Measurements from ENCODE around the gene GALNT5. TPM values are rescaled to one million over a fixed set of nuclear protein-coding genes. Genes with fewer than 3 reads are reported as not detected.

Gene GALNT5
- total RNA-seq, 1 donor from 2014 or later: 2.2 TPM

- Histone ChIP-seq H3K27me3 (ENCODE audit: insufficient read depth, low read length) (no peaks in the 10 kb centered on the region), H3K9ac (ENCODE audit: low read length) (no peak overlapping the region), H4K20me1 (ENCODE audit: insufficient read depth, low read length) (no peaks in the 10 kb centered on the region), H3K9me3 (ENCODE audit: insufficient read depth, low read depth, low read length) (no peaks in the 10 kb centered on the region), H3K4me3 (ENCODE audit: insufficient read depth, low read depth, low read length) (no peak overlapping the region), H3K36me3 (ENCODE audit: insufficient read depth, low read length) (no peaks in the 10 kb centered on the region), H3K4me2 (ENCODE audit: low read length) (no peak overlapping the region), H2AFZ (ENCODE audit: low read depth, low read length) (no peak overlapping the region), H3K79me2 (ENCODE audit: insufficient read depth, low read length) (no peaks in the 10 kb centered on the region), H3K27ac (ENCODE audit: low read depth, low read length) (no peak overlapping the region), H3K4me1 (ENCODE audit: insufficient read depth, low read length) (peaks cover 9% of the 10 kb centered on the region)
- Mint-ChIP-seq H3K36me3 (ENCODE audit: low read depth, unreplicated experiment) (no peaks in the 10 kb centered on the region), H3K27ac (ENCODE audit: unreplicated experiment) (no peak overlapping the region), H3K27me3 (ENCODE audit: low read depth, unreplicated experiment) (no peaks in the 10 kb centered on the region), H3K4me1 (ENCODE audit: low read depth, unreplicated experiment) (peaks cover 6% of the 10 kb centered on the region), H3K4me3 (ENCODE audit: unreplicated experiment) (no peak overlapping the region), H3K9me3 (ENCODE audit: unreplicated experiment) (no peaks in the 10 kb centered on the region)
- no peak for TF ChIP-seq EZH2 (IDR thresholded peaks at IDR 0.05; ENCODE audit: insufficient read depth, low read length)
- TF ChIP-seq CTCF (IDR thresholded peaks at IDR 0.05; ENCODE audit: insufficient read depth, low read depth, low read length): no peak
- DNase-seq (ENCODE audit: low read depth) (no peak), FAIRE-seq (no peak)
Measured at GRCh38 chr2:157309878-157310277, 52.4 kb downstream of the GALNT5 start.

- Mint-ChIP-seq H3K36me3 (ENCODE audit: low read depth, unreplicated experiment) (no peaks in the 10 kb centered on the region), H3K27me3 (ENCODE audit: low read depth, unreplicated experiment) (no peaks in the 10 kb centered on the region), H3K27ac (ENCODE audit: unreplicated experiment) (no peak overlapping the region), H3K4me3 (ENCODE audit: unreplicated experiment) (no peak overlapping the region), H3K9me3 (ENCODE audit: unreplicated experiment) (no peaks in the 10 kb centered on the region), H3K4me1 (ENCODE audit: low read depth, unreplicated experiment) (no peaks in the 10 kb centered on the region)
- DNase-seq (ENCODE audit: low read depth) (no peak), FAIRE-seq (peak; percentile 20)
- no peaks in the 10 kb centered on the region for H3K79me2 ChIP-seq (ENCODE audit: insufficient read depth, low read length)
- H3K4me2 ChIP-seq (ENCODE audit: low read length): no peak overlapping the region
- no peak overlapping the region for H2AFZ ChIP-seq (ENCODE audit: low read depth, low read length)
- no peak overlapping the region for H3K27ac ChIP-seq (ENCODE audit: low read depth, low read length)
- no peaks in the 10 kb centered on the region for H4K20me1 ChIP-seq (ENCODE audit: insufficient read depth, low read length)
- TF ChIP-seq EZH2 (IDR thresholded peaks at IDR 0.05; ENCODE audit: insufficient read depth, low read length): no peak
- TF ChIP-seq CTCF (IDR thresholded peaks at IDR 0.05; ENCODE audit: insufficient read depth, low read depth, low read length): no peak
- H3K9me3 ChIP-seq (ENCODE audit: insufficient read depth, low read depth, low read length): no peaks in the 10 kb centered on the region
- H3K4me3 ChIP-seq (ENCODE audit: insufficient read depth, low read depth, low read length): no peak overlapping the region
- H3K36me3 ChIP-seq (ENCODE audit: insufficient read depth, low read length): no peaks in the 10 kb centered on the region
- no peak overlapping the region for H3K9ac ChIP-seq (ENCODE audit: low read length)
- no peaks in the 10 kb centered on the region for H3K27me3 ChIP-seq (ENCODE audit: insufficient read depth, low read length)
- H3K4me1 ChIP-seq (ENCODE audit: insufficient read depth, low read length): no peaks in the 10 kb centered on the region
Measured at GRCh38 chr2:157311706-157312105, 54.2 kb downstream of the GALNT5 start.

GRCh38 chr2:157312866-157313486, 55.5 kb downstream of the GALNT5 start:
- no peaks in the 10 kb centered on the region for H3K9me3 ChIP-seq (ENCODE audit: insufficient read depth, low read depth, low read length)
- H3K9me3 Mint-ChIP-seq (ENCODE audit: unreplicated experiment): no peaks in the 10 kb centered on the region
- no peak overlapping the region for H3K9ac ChIP-seq (ENCODE audit: low read length)
- H3K4me1 ChIP-seq (ENCODE audit: insufficient read depth, low read length): no peaks in the 10 kb centered on the region
- DNase-seq (ENCODE audit: low read depth) (no peak), FAIRE-seq (no peak)
- H4K20me1 ChIP-seq (ENCODE audit: insufficient read depth, low read length): no peaks in the 10 kb centered on the region
- H3K27me3 ChIP-seq (ENCODE audit: insufficient read depth, low read length): no peaks in the 10 kb centered on the region
- no peaks in the 10 kb centered on the region for H3K79me2 ChIP-seq (ENCODE audit: insufficient read depth, low read length)
- H3K27me3 Mint-ChIP-seq (ENCODE audit: low read depth, unreplicated experiment): no peaks in the 10 kb centered on the region
- no peaks in the 10 kb centered on the region for H3K36me3 ChIP-seq (ENCODE audit: insufficient read depth, low read length)
- no peak overlapping the region for H3K4me3 Mint-ChIP-seq (ENCODE audit: unreplicated experiment)
- H3K4me2 ChIP-seq (ENCODE audit: low read length): no peak overlapping the region
- no peaks in the 10 kb centered on the region for H3K4me1 Mint-ChIP-seq (ENCODE audit: low read depth, unreplicated experiment)
- H3K27ac Mint-ChIP-seq (ENCODE audit: unreplicated experiment): no peak overlapping the region
- H3K4me3 ChIP-seq (ENCODE audit: insufficient read depth, low read depth, low read length): no peak overlapping the region
- H2AFZ ChIP-seq (ENCODE audit: low read depth, low read length): no peak overlapping the region
- H3K36me3 Mint-ChIP-seq (ENCODE audit: low read depth, unreplicated experiment): no peaks in the 10 kb centered on the region
- no peak overlapping the region for H3K27ac ChIP-seq (ENCODE audit: low read depth, low read length)
- TF ChIP-seq CTCF (IDR thresholded peaks at IDR 0.05; ENCODE audit: insufficient read depth, low read depth, low read length) (no peak), EZH2 (IDR thresholded peaks at IDR 0.05; ENCODE audit: insufficient read depth, low read length) (no peak)
